ENCODE measurements around the gene NR2F6.

The NR2F6 gene

GRCh38 chr19:17226002-17226933 is 19.5 kb downstream of the NR2F6 start, which contains the start of gene OCEL1 (continued):
- TF ChIP-seq SETDB1 (IDR thresholded peaks at IDR 0.05; ENCODE audit: insufficient read length, low read length) (no peak), ZNF501 (tag by site-specific recombination; IDR thresholded peaks at IDR 0.05) (no peak), PRDM1 (tag by site-specific recombination; IDR thresholded peaks at IDR 0.05) (0 out of 2 replicates have a peak, but pooled peaks have one; percentile 37), ZNF18 (tag by site-specific recombination; IDR thresholded peaks at IDR 0.05) (no peak), REPIN1 (tag by site-specific recombination; IDR thresholded peaks at IDR 0.05; ENCODE audit: low read depth) (no peak), WT1 (tag by site-specific recombination; IDR thresholded peaks at IDR 0.05) (no peak), ZBTB26 (tag by site-specific recombination; optimal IDR thresholded peaks at IDR 0.05) (peak; percentile 93), ATF2 (tag by site-specific recombination; IDR thresholded peaks at IDR 0.05; ENCODE audit: low read depth) (0 out of 2 replicates have a peak, but pooled peaks have one; percentile 41), ZBTB6 (tag by site-specific recombination; IDR thresholded peaks at IDR 0.05) (no peak), ZSCAN30 (tag by site-specific recombination; IDR thresholded peaks at IDR 0.05) (peak; percentile 27; the same call in 1 of the 2 replicates), ZNF530 (tag by site-specific recombination; IDR thresholded peaks at IDR 0.05; ENCODE audit: low read depth) (no peak), SCRT2 (tag by site-specific recombination; IDR thresholded peaks at IDR 0.05) (no peak), ZSCAN23 (tag by site-specific recombination; IDR thresholded peaks at IDR 0.05) (no peak), ZFP37 (tag by site-specific recombination; IDR thresholded peaks at IDR 0.05) (no peak), ZNF623 (tag by site-specific recombination; IDR thresholded peaks at IDR 0.05) (no peak), KLF8 (tag by site-specific recombination; IDR thresholded peaks at IDR 0.05) (peak; percentile 79), ZFP41 (tag by site-specific recombination; IDR thresholded peaks at IDR 0.05; ENCODE audit: borderline replicate concordance) (no peak), ZNF561 (tag by site-specific recombination; IDR thresholded peaks at IDR 0.05; ENCODE audit: borderline replicate concordance) (no peak), MYNN (tag by site-specific recombination; IDR thresholded peaks at IDR 0.05; ENCODE audit: borderline replicate concordance) (no peak), ZFHX2 (tag by site-specific recombination; conservative IDR thresholded peaks at IDR 0.05) (peak; percentile 88), ZNF529 (tag by site-specific recombination; IDR thresholded peaks at IDR 0.05; ENCODE audit: insufficient replicate concordance) (no peak), ZSCAN4 (tag by site-specific recombination; IDR thresholded peaks at IDR 0.05) (no peak), ZNF600 (tag by site-specific recombination; IDR thresholded peaks at IDR 0.05) (peak; percentile 79), KLF1 (tag by site-specific recombination; IDR thresholded peaks at IDR 0.05) (0 out of 2 replicates have a peak, but pooled peaks have one; percentile 6), ZXDB (tag by site-specific recombination; IDR thresholded peaks at IDR 0.05) (peak; percentile 68), ZBTB10 (tag by site-specific recombination; IDR thresholded peaks at IDR 0.05) (peak; percentile 53; the same call in 1 of the 2 replicates), ZNF398 (tag by site-specific recombination; IDR thresholded peaks at IDR 0.05) (no peak), ZNF10 (tag by site-specific recombination; IDR thresholded peaks at IDR 0.05) (no peak)

Data from HEK293 (cell line).